HG02973 (cell line): ENCODE results near the gene DNAJC30.

ENCODE experiments used
- ATAC-seq: cut with Tn5 transposase; IDR thresholded peaks from one replicate; pipeline ENCODE4 v1.9.1; 2021; ENCODE audit warnings: moderate library complexity; ENCODE audit not compliant: unreplicated experiment

Gene DNAJC30

GRCh38 chr7:73708961-73709549 lies 25.8 kb upstream of the DNAJC30 start:
- ATAC-seq = no peak

GRCh38 chr7:73707045-73707631 lies 23.9 kb upstream of the DNAJC30 start:
- no peak for ATAC-seq

GRCh38 chr7:73706126-73707044 lies 23.1 kb upstream of the DNAJC30 start:
- no peak for ATAC-seq

- no peak for ATAC-seq
Measured at GRCh38 chr7:73705551-73705920, 22.3 kb upstream of the DNAJC30 start.

GRCh38 chr7:73704640-73705550 lies 21.6 kb upstream of the DNAJC30 start:
- ATAC-seq = no peak

- ATAC-seq = no peak
Measured at GRCh38 chr7:73703757-73704639, 20.7 kb upstream of the DNAJC30 start.

GRCh38 chr7:73703225-73703624 lies 20.0 kb upstream of the DNAJC30 start:
- no peak for ATAC-seq

- ATAC-seq = no peak
Measured at GRCh38 chr7:73702665-73703064, 19.4 kb upstream of the DNAJC30 start.

- ATAC-seq = no peak
Measured at GRCh38 chr7:73702226-73702625, 19.0 kb upstream of the DNAJC30 start.

GRCh38 chr7:73701357-73701995 lies 18.2 kb upstream of the DNAJC30 start:
- ATAC-seq = no peak

GRCh38 chr7:73700581-73701134 lies 17.4 kb upstream of the DNAJC30 start:
- no peak for ATAC-seq

- no peak for ATAC-seq
Measured at GRCh38 chr7:73700069-73700423, 16.8 kb upstream of the DNAJC30 start.

- ATAC-seq = no peak
Measured at GRCh38 chr7:73699370-73700068, 16.3 kb upstream of the DNAJC30 start.

- no peak for ATAC-seq
Measured at GRCh38 chr7:73698410-73698809, 15.2 kb upstream of the DNAJC30 start.

GRCh38 chr7:73696372-73696771 lies 13.1 kb upstream of the DNAJC30 start:
- no peak for ATAC-seq

GRCh38 chr7:73690646-73691045 lies 7.4 kb upstream of the DNAJC30 start:
- no peak for ATAC-seq

GRCh38 chr7:73688288-73688687 lies 5.0 kb upstream of the DNAJC30 start:
- ATAC-seq = no peak

- no peak for ATAC-seq
Measured at GRCh38 chr7:73685311-73685710, 2.1 kb upstream of the DNAJC30 start.
